Limb (tissue), 2 donors: ENCODE results near the gene INTS14.

Source experiments
- DNase-seq, 2 donors: peaks; one replicate each; pipeline ENCODE4 v3.0.0-alpha.2; 2016; ENCODE audit errors: extremely low spot score in 2 of 2

INTS14 gene

DNA sequence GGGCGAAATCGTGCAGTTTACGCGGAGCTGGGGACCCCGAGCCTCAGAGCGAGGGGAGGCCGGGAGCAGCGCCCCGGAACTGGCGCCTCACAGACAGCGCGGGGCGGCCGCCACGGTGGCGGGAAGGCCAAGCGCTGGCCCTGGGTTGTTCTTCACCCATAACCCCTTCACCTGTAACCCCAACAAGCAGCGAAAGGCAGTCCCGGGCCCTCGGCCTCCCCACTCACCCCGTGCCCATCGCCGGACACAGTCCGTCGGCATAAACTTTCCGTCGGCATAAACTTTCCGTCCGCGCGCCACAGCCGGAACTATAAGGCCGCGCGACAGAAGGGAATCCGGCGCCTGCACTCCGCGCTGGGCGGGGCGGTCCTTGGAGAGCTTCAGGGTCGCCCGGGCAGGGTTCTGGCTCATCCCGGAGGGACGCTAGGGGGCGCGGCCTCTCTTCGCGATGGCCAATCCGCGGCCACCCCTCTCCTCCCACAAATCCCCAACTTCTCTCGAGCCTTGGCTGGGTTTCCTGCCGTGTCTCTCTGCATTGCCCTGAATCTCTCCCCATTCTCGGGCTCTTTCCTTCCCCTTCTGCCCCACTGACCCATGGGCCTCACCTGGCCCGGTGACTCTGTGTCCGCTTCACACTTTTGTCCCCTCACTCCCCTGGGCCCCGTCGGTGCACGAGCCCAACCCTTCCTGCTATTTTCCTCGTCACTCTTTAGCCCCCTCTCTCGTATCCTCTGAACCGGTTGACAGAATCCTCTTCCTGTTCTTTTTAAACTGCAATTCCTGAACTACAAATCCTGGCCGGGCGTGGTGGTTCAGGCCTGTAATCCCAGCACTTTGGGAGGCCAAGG, at the start of gene INTS14:
TSS of gene INTS14 (minus strand) at position 261 of the 848 bp plus-strand sequence. CDS start 3,751 bp downstream, outside the sequence.
- DNase-seq: peak; percentile 96 to 98

DNA sequence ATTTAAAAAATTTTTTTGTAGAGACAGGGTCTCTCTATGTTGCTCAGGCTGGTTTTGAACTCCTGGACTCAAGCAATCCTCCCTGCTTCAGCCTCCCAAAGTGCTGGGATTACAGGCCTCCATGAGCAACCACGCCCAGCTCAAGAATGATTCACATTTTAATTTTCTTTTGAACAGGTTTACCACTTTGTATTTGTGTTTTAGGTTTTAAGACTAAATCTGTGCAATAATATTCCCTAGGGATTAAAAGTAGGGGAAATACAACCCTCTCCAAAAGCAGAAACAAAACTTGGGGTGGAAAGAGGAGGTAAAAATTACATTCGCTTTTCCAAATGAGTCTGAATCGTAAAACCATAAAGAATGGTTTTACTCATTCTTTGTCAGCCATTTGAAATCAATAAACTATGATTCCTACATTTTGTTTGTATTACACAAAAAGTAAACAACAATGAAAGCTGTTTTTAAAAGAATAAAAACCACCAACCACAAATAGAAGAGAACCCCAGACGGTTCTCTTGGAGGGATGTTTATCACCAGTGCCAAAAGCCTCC, 48.6 kb upstream of the INTS14 start:
- no peak for DNase-seq

DNA sequence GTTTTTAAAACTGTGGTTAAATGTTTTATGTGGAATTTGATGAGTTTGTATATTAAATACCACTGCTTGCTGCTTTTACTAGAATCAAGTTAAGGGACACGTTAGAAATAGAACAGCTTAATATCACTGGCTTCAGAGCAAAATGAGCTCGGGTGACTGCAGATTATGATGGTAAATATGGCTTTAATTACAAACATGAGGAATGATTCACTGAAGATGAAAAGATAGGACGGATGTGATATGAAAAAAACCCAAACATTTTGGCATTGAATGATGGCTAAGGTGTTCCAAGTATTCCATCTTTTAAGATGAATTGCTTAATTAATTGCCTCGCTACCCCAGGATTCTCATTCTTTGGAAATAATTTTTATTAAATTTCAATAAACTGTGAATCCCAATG, 44.5 kb upstream of the INTS14 start:
- DNase-seq: no peak

DNA sequence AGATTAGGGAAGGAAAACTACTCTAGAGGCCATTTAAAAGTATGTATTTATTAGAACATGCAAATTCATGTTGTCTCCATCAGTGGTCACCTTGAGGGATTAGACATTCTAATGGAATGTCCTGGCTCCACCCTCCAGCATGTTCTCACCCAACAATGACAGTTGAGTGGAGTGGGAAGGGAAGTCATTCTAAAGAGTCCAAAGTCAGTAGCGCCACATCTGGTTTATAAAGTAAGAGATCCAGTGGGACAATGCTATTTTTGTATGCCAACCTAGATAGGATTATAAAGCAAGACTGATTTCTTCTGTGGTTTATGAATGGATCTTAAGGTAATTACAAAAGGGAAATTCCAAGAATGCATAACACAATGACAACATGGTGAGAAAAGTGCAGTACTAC, 44.1 kb upstream of the INTS14 start:
- DNase-seq: no peak

DNA sequence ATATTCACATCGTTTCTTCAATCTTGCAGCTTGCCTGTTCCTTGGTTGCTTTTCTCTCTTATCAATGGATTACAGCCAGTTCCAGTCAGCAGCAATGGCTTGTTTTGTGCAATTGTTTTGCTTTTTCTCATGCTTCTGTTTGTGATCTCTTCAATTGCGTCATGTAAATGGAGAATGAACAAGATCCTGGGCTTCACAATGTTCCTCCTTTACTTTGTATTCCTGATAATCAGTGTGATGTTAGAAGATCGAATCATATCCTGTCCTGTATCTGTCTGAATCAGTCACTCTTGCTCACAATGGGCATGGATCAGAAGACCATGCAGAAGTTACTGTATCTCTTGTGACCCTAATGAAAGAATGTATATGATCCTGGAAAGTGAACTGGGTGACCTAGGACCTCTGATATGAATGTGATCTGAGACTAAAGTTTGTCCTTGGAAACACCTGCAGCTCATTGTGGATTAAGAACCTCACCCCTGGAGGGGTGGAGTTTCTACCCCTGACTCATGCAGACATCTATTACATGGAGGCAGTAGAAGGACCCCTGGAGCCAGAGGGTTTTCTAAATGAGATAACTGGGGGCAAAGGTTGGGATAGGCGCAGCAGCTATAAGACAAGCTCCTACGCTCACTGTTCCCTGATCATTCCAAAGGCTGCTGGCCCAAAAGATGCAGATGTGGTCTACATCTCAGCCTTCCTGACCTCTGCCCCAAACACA, 43.0 kb upstream of the INTS14 start:
- DNase-seq: no peak

GRCh38 chr15:65653341-65653740, 42.4 kb upstream of the INTS14 start:
- no peak for DNase-seq

- DNase-seq: no peak
These were observed 41.2 kb upstream of the INTS14 start for GRCh38 chr15:65651831-65652749.

DNA sequence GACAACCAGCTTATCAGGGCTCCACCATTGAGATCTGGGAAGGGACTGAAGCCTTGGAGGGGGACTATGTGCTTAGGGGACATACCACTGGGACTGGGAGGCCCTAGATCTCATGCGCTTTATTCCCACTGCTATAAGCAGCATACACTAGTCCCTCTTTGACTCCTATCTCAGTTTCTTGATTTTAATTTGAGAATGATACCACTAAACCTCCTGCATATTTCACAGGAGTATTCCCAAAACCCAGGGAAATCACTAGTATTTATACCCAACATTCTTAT, 40.1 kb upstream of the INTS14 start:
- no peak for DNase-seq

- DNase-seq: no peak
These were observed 39.5 kb upstream of the INTS14 start for GRCh38 chr15:65650312-65651041.

DNA sequence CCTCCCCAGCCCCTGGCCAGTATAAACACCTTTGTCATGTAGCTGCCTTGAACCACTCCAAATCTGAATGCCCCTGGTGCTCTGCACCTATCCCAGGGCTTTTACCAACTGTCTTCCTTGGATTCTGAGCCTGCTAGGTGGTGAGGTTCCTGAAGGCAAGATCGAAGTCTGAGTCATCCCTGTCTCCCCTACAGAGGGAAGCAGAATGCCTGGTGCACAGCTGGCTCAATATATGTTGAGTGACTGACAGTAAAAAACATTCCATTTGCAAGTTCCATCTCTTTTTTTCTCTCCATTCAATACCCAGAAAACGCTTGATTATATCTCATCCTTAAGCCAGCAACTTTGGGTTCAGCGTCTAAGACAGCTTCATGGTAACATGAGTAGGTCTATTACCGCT, 35.6 kb upstream of the INTS14 start:
- no peak for DNase-seq

DNA sequence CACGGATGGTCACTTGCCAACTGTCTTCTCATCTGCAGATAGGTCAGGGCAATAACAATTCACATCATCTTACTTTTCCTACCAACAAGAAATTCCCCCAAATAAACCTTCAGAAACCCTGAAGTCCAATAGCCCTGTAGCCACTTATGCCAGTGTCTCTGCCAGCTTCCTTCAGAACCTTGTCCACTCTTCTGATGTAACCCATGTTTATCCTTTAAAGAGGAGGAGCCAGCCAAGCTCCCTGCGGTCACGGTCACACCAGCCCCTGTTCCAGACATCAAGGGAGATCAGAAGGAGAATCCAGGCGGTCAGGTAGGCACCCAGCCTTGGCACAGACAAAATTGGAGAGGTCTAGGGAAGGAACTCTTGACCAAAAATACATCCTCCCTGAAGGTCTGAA, 34.5 kb upstream of the INTS14 start:
- DNase-seq: no peak

GRCh38 chr15:65644282-65644681, 33.4 kb upstream of the INTS14 start:
- no peak for DNase-seq

DNA sequence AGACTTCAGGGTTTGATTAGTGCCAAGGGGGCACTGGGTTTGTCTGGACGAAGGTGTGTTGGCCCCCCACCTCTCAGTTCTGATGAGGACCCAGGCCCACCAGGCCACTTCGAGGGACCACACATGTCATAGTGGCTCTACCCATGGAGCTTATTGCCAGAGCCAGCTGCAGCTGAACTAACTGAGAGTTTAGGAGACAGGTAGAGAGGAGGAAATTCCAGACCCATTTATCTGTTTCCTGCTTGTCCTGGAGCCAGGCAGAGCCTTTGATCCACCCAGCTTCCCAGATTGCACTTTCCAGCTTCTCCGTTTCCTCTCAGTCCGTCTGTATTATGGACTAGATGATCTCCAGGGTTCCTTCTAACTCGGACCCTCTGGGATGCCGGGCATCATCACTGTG, 31.7 kb upstream of the INTS14 start:
- DNase-seq: no peak

DNA sequence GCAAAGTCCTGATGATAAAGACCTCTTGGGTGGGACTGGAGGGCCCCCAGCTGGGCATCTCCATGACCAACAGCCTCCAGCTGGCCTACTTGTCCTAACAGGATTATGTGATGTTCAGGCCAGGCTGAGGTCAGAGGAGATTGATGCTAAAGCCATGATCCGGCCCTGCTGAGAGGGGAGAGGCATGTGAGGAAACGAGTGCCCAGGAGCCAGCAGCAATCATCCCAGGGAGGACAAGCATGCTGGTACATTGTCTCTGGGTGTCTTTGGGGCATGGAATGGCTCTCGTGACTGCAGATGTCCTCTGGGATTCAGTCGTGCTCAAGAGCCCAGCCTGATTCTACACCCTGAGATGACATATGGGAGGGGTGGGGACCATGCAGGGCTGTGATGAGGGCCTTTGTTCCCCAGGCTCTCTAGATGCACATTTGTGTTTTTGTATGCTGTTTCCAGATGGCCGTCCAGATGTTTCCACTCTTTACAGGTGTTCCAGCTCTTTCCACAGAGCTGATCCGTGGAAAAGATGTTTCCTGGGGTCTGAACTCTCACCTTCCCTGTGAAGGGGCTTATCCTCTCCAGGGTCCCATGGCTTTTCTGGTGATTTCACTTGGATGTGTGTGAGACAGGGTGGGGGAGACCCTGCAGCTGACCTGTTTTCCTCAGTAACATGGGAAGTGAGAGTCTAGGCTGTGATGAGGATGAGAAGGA, 31.0 kb upstream of the INTS14 start:
- no peak for DNase-seq

- DNase-seq: no peak
These were observed 28.6 kb upstream of the INTS14 start for GRCh38 chr15:65639509-65639908.

DNA sequence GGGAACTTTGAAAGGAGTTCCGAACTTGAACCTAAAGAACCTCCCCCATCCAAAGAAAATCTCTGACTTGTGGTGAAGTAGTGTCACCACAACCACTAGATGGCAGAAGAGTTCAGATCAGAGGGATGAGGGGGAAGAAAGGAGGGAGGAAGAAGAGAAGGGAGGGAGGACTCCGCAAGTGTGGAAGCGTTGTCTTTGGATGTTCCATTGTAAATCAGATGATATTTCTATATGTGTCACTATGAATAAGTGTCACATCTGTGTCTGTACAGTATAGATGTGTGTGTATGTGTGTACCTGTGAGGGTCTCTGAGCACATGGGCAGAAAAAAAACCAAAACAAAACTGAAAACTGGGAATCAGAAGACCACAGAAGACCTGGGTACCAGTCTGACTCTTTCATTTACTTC, 27.8 kb upstream of the INTS14 start:
- DNase-seq: peak; percentile 49 to 86

DNA sequence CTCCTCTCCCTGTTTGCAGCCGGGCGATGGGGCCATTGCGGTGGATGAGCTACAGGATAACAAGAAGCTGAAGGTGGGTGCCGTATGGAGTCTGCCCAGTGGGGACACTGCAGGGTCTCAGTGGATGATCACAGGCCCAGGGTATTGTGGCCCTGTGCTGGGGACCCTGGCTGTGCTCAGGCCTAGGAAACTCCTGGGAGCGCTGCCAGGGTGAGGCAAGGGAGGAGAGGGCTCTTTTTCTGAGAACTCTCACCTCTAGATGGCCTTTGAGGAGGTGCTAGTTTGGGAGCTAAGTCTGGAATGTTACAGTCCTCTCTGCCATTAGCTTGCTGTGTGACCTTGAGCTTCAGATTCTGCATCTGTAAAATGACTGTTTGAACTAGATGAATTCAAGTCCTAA, 27.2 kb upstream of the INTS14 start:
- no peak for DNase-seq

- no peak for DNase-seq
These were observed 23.4 kb upstream of the INTS14 start for GRCh38 chr15:65634356-65634755.

- no peak for DNase-seq
These were observed 22.8 kb upstream of the INTS14 start for GRCh38 chr15:65633752-65634151.

DNA sequence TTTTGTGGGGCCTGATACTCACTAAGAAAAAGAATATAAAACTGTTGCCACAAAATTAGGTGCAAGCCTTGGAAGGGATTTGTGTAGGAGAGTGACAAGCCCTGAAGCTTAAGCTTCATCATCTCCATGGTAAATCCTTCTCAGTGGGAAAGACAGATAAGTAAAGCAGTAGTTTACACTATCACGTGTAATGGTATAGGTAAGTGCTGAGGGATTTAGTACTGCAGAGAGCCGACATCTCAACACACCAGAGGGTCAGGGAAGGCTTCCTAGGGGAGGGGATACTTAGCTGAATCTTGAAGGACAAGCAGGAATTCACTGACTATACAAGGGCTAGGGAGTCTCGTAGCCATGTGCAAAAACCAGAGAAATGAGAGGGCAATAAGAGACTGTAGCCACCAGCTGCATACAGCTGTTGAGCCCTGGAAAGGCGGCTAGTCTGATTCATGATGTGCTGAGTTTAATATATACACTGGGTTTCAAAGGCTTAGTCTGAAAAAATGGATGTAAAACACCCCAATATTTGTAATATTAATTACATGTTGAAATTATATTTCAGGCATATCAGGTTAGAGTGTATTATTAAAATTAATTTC, 21.9 kb upstream of the INTS14 start:
- DNase-seq: no peak
